HL-60 (cell line): ENCODE results near the gene MAD1L1.
"Not testable (repeated sequence)": the region's sequence is repeated elsewhere in the genome, so short reads cannot be mapped to it uniquely, and the experiment has no call there.

Experiments
- CTCF ChIP-seq: IDR thresholded peaks from one replicate; pipeline ENCODE4 v1.5.1; 2011; ENCODE audit warnings: low read length, control low read depth, inconsistent platforms; ENCODE audit not compliant: insufficient read depth
- GABPA ChIP-seq: IDR thresholded peaks from 2 replicates; pipeline ENCODE4 v1.6.1; 2012; ENCODE audit warnings: low read depth
- REST ChIP-seq: IDR thresholded peaks from 2 replicates; pipeline ENCODE4 v1.6.1; 2012; ENCODE audit warnings: low read depth; ENCODE audit not compliant: insufficient replicate concordance

GRCh38 chr7:1970285-1970660 is 262.5 kb downstream of the MAD1L1 start:
- not testable (repeated sequence) for TF ChIP-seq CTCF, REST, GABPA
